B cell (primary cell): Measurements from ENCODE around the gene ZDHHC19. TPM values are rescaled to one million over a fixed set of nuclear protein-coding genes. Genes with fewer than 3 reads are reported as not detected.

ENCODE experiments used
- ATAC-seq: fragments of 200-7000 bp; cut with Tn5 transposase; one replicate; pipeline ENCODE4 v1.10.0; 2021; ENCODE audit warnings: low read depth, mild to moderate bottlenecking, moderate number of reproducible peaks, moderate library complexity
- CTCF ChIA-PET: fragments of 350-600 bp; sonication (Branson Sonifier 250); formaldehyde crosslinking; loops from one replicate; lab custom pipeline; 2021; ENCODE audit warnings: antibody characterized with exemption, inconsistent platforms; lab: Charles Lee
- POLR2A ChIA-PET: fragments of 350-600 bp; sonication (Branson Sonifier 250); formaldehyde crosslinking; loops from one replicate; lab custom pipeline; 2021; ENCODE audit warnings: antibody characterized with exemption; lab: Charles Lee
- DNase-seq: peaks from one replicate; pipeline ENCODE4 v3.0.0; 2013
- H2AFZ ChIP-seq: 2 replicates; pipeline ENCODE4 v1.6.1; 2012; ENCODE audit warnings: mild to moderate bottlenecking, low read depth, low read length; ENCODE audit not compliant: insufficient read depth, poor library complexity, severe bottlenecking
- H3K27ac ChIP-seq, 2 donors: 1 replicate in 1 of 2; 2 replicates in 1 of 2; pipeline ENCODE4 v1.5.1; 2012 to 2013; ENCODE audit warnings: low read length in 2 of 2, mild to moderate bottlenecking in 2 of 2, moderate library complexity in 1 of 2
- H3K27me3 ChIP-seq, 4 experiments: fragments of 200-600 bp in 1 of 4; sonication (generic) in 1 of 4; replicated peaks in 1 of 4; 1 replicate in 2 of 4; 2 replicates in 2 of 4; pipeline versions ENCODE4 v1.6.1 to v1.7.0; 2013 to 2016; ENCODE audit warnings: low read length in 3 of 4, mild to moderate bottlenecking in 2 of 4, mixed read lengths in 1 of 4, moderate library complexity in 1 of 4; ENCODE audit not compliant: insufficient read depth in 4 of 4, control insufficient read depth in 3 of 4; ENCODE audit errors: control extremely low read depth in 1 of 4
- H3K36me3 ChIP-seq, 2 experiments: replicated peaks in 1 of 2; 1 replicate in 1 of 2; 2 replicates in 1 of 2; pipeline versions ENCODE4 v1.6.1 to v1.7.1; 2013; ENCODE audit warnings: low read length in 1 of 2; ENCODE audit not compliant: insufficient read depth in 2 of 2, control insufficient read depth in 1 of 2; ENCODE audit errors: control extremely low read depth in 1 of 2, extremely low read depth in 1 of 2
- H3K4me1 ChIP-seq, 2 donors: fragments of 200-600 bp in 1 of 2; sonication (generic) in 1 of 2; 1 replicate in 1 of 2; 2 replicates in 1 of 2; pipeline versions ENCODE4 v1.5.1 to v1.6.1; 2013 to 2017; ENCODE audit warnings: low read length in 2 of 2; ENCODE audit not compliant: control insufficient read depth in 2 of 2, insufficient read depth in 2 of 2
- H3K4me2 ChIP-seq: replicated peaks from 2 replicates; pipeline ENCODE3; 2012; ENCODE audit warnings: mild to moderate bottlenecking, low read depth, low read length; ENCODE audit not compliant: poor library complexity, severe bottlenecking
- H3K4me3 ChIP-seq, 5 experiments: fragments of 200-600 bp in 1 of 5; sonication (generic) in 1 of 5; 1 replicate in 3 of 5; 2 replicates in 2 of 5; pipeline versions ENCODE4 v1.5.1 to v1.7.0; 2011 to 2016; ENCODE audit warnings: low read length in 4 of 5, mild to moderate bottlenecking in 4 of 5, low read depth in 2 of 5, control low read depth in 1 of 5, moderate library complexity in 1 of 5; ENCODE audit not compliant: insufficient read depth in 1 of 5; ENCODE audit errors: control extremely low read depth in 1 of 5, extremely low read depth in 1 of 5
- H3K79me2 ChIP-seq: fragments of 200-600 bp; sonication (generic); one replicate; pipeline ENCODE4 v1.6.0; 2016; ENCODE audit warnings: low read length; ENCODE audit not compliant: control insufficient read depth, insufficient read depth
- H3K9ac ChIP-seq: fragments of 200-600 bp; sonication (generic); 2 replicates; pipeline ENCODE4 v1.6.1; 2017; ENCODE audit warnings: mild to moderate bottlenecking, low read length, moderate library complexity
- H3K9me3 ChIP-seq, 3 donors: one replicate each; pipeline versions ENCODE4 v1.6.1 to v1.7.1; 2013; ENCODE audit warnings: low read length in 2 of 3; ENCODE audit not compliant: control insufficient read depth in 2 of 3, insufficient read depth in 1 of 3; ENCODE audit errors: control extremely low read depth in 1 of 3
- H4K20me1 ChIP-seq: 2 replicates; pipeline ENCODE4 v1.6.0; 2012; ENCODE audit warnings: mild to moderate bottlenecking, low read length; ENCODE audit not compliant: insufficient read depth, control insufficient read depth, poor library complexity, severe bottlenecking
- H3K27ac Mint-ChIP-seq: one replicate; pipeline ENCODE4 v1.8.0; 2021; ENCODE audit warnings: mixed read lengths
- H3K27me3 Mint-ChIP-seq: one replicate; pipeline ENCODE4 v1.8.0; 2021; ENCODE audit warnings: mixed read lengths
- H3K4me1 Mint-ChIP-seq: one replicate; pipeline ENCODE4 v1.8.0; 2021; ENCODE audit warnings: mixed read lengths
- H3K4me3 Mint-ChIP-seq: one replicate; pipeline ENCODE4 v1.8.0; 2021; ENCODE audit warnings: mixed read lengths
- H3K9me3 Mint-ChIP-seq: one replicate; pipeline ENCODE4 v1.8.0; 2022; ENCODE audit warnings: mixed read lengths; ENCODE audit not compliant: insufficient read depth
- EZH2 ChIP-seq: IDR thresholded peaks from 2 replicates; pipeline ENCODE4 v1.6.1; 2012; ENCODE audit warnings: borderline replicate concordance, low read depth, mild to moderate bottlenecking, moderate library complexity, low read length; ENCODE audit not compliant: insufficient read depth, poor library complexity, severe bottlenecking
- WGBS: methylation state at CpG from one replicate; pipeline ENCODE4 v1.1.5; 2013; ENCODE audit warnings: missing lambda C conversion rate; ENCODE audit not compliant: insufficient coverage; 5-methylcytosine and 5-hydroxymethylcytosine counted together
- intact Hi-C: fragments of 100-400 bp; cut with micrococcal nuclease; formaldehyde crosslinking; loops from one replicate; pipeline ENCODE4 v1.10.0; 2022
- polyA plus RNA-seq: library from polyadenylated mRNA; depleted of rRNA; stranded (reverse); fragments of >200 nt; gene quantifications from 2 replicates; pipeline ENCODE4 v1.2.3, GENCODE V29; 2012
- total RNA-seq, 2 donors: library from RNA; stranded (reverse); fragments of 120-200 nt in 1 of 2; gene quantifications; 1 replicate in 1 of 2; 2 replicates in 1 of 2; pipeline versions ENCODE4 v1.2.3 to v1.2.4, GENCODE V29; 2013 to 2022
- TF ChIP-seq, protein P1 (sequence below): fragments of 200-600 bp; IDR thresholded peaks from one replicate; pipeline ENCODE4 v1.8.0; 2022; ENCODE audit warnings: antibody characterized with exemption, mild to moderate bottlenecking

Gene ZDHHC19
- total and polyA plus RNA-seq, 2 donors (not counting 1 experiment from before 2014, with no cell fraction given) = 0.91 to 6.0 TPM

DNA sequence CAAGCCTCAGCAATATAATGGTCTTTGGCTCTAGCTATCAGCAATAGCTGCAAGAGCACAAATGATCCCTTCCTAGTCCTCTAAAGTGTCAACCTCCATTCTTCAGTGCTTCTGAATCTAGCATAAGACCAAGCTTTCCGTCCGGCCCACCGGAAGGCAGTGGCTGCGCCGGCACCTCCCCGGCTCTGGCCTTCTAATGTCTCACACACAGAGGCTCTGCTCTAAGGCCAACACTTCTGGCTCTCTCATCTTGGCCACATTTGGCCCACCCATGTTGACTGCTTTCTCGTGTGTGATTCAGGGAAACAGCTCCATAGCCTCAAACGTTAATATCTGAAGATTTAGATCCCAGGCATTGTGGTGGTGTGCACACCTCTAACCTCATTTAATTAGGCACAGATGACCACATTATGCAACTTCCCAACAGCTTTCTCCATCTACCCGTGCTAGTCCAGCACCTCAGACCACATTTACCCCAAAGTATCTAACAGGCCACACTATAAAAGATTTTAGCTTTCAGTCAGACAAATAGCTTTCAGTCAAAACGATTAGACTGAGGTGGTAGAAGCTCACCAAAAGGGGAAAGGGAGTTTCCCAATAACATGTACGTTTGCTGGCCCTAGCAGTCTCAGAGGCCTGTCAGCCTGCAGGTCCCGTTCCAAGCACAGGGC, 24.4 kb upstream of the ZDHHC19 start:
- 92% methylated on average over 11 of the region's 12 CpGs for WGBS
- H4K20me1 ChIP-seq = no peaks in the 10 kb centered on the region
- H3K4me1 Mint-ChIP-seq = peaks cover 9% of the 10 kb centered on the region
- peaks cover 0 to 32% of the 10 kb centered on the region in 2 experiments for H3K36me3 ChIP-seq
- no peak overlapping the region for H3K27ac ChIP-seq
- ATAC-seq (no peak), DNase-seq (no peak)
- no peak overlapping the region for H3K27ac Mint-ChIP-seq
- no peak overlapping the region for H3K4me3 ChIP-seq
- intact Hi-C loops = no loop called here
- no peaks in the 10 kb centered on the region for H3K27me3 Mint-ChIP-seq
- H3K27me3 ChIP-seq = no peaks in the 10 kb centered on the region
- no peaks in the 10 kb centered on the region for H3K9me3 Mint-ChIP-seq
- no peak overlapping the region for H3K9ac ChIP-seq
- ChIA-PET POLR2A (no interaction called here), CTCF (interaction anchor here (1.1 to 1.9 kb wide), 2 partner anchors 18 to 162 kb away, joined by 3 to 8 read pairs; no protein-coding TSS in a partner anchor)
- H2AFZ ChIP-seq = no peak overlapping the region
- no peaks in the 10 kb centered on the region for H3K9me3 ChIP-seq
- no peak overlapping the region for H3K4me2 ChIP-seq
- H3K4me3 Mint-ChIP-seq = no peak overlapping the region
- no peaks in the 10 kb centered on the region for H3K79me2 ChIP-seq
- peaks cover 0 to 5% of the 10 kb centered on the region in 2 donors for H3K4me1 ChIP-seq
- TF ChIP-seq EZH2 = no peak
- TF ChIP-seq, protein P1, sequence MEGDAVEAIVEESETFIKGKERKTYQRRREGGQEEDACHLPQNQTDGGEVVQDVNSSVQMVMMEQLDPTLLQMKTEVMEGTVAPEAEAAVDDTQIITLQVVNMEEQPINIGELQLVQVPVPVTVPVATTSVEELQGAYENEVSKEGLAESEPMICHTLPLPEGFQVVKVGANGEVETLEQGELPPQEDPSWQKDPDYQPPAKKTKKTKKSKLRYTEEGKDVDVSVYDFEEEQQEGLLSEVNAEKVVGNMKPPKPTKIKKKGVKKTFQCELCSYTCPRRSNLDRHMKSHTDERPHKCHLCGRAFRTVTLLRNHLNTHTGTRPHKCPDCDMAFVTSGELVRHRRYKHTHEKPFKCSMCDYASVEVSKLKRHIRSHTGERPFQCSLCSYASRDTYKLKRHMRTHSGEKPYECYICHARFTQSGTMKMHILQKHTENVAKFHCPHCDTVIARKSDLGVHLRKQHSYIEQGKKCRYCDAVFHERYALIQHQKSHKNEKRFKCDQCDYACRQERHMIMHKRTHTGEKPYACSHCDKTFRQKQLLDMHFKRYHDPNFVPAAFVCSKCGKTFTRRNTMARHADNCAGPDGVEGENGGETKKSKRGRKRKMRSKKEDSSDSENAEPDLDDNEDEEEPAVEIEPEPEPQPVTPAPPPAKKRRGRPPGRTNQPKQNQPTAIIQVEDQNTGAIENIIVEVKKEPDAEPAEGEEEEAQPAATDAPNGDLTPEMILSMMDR = no peak

DNA sequence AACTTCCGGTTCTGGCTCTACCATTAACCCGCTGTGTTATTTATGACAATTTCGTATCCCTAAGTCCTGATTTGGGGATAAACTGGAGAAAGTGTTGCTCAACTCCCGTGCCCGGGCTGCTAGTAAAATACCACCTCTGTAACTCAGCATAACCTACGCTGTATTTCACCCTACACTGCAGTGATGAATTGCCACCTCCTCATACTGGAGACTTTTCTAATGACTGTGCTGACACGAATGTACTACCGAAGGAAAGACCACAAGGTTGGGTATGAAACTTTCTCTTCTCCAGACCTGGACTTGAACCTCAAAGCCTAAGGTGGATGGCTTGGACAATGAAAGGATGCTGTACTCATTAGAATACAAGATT, 21.7 kb upstream of the ZDHHC19 start:
- TF ChIP-seq, protein P1 = no peak
- no peak for TF ChIP-seq EZH2

More for the DNA sequence above, 21.7 kb upstream of the ZDHHC19 start:
- CTCF ChIA-PET = no interaction called here
- peaks cover 9% of the 10 kb centered on the region for H3K4me1 Mint-ChIP-seq
- ATAC-seq = no peak
- intact Hi-C loops = no loop called here
- WGBS = 85% methylated on average over 7 of the region's 8 CpGs
- no peaks in the 10 kb centered on the region for H3K9me3 ChIP-seq
- H3K9ac ChIP-seq = no peak overlapping the region
- POLR2A ChIA-PET = no interaction called here
- H4K20me1 ChIP-seq = no peaks in the 10 kb centered on the region
- H3K4me3 ChIP-seq = no peak overlapping the region
- peaks cover 0 to 5% of the 10 kb centered on the region in 2 donors for H3K4me1 ChIP-seq
- no peak overlapping the region for H2AFZ ChIP-seq
- H3K4me2 ChIP-seq = no peak overlapping the region
- H3K27me3 ChIP-seq = no peaks in the 10 kb centered on the region
- H3K27me3 Mint-ChIP-seq = no peaks in the 10 kb centered on the region
- H3K79me2 ChIP-seq = no peaks in the 10 kb centered on the region
- no peak overlapping the region for H3K27ac ChIP-seq
- DNase-seq = no peak
- H3K4me3 Mint-ChIP-seq = no peak overlapping the region
- peaks cover 0 to 9% of the 10 kb centered on the region in 2 experiments for H3K36me3 ChIP-seq
- H3K9me3 Mint-ChIP-seq = no peaks in the 10 kb centered on the region
- H3K27ac Mint-ChIP-seq = no peak overlapping the region
